Measurements from ENCODE around the gene HOXD10.

The HOXD10 gene

DNA sequence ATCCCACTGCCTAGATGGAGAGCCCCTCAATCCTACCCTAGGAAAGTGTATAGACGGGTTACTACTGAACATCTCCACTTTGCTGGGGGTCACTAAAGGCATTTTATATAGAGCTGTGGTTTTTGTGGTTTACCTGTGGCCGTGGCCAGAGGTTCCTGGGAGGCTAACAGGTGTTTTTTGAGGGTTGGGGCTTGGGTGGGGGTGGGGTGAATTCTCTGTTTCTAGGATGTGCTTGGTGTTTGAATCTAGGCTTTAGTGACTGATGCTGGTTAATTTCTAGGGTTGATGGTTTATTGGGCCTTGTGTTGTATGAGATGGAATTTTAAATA is 20.6 kb downstream of the HOXD10 start:
- no peak for FAIRE-seq

DNA sequence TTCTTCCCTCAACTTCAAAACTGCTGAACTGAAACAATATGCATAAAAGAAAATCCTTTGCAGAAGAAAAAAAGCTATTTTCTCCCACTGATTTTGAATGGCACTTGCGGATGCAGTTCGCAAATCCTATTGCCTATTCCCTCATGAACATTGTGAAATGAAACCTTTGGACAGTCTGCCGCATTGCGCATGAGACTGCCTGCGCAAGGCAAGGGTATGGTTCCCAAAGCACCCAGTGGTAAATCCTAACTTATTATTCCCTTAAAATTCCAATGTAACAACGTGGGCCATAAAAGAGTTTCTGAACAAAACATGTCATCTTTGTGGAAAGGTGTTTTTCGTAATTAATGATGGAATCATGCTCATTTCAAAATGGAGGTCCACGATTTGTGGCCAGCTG is 21.3 kb downstream of the HOXD10 start:
- FAIRE-seq, result no peak

DNA sequence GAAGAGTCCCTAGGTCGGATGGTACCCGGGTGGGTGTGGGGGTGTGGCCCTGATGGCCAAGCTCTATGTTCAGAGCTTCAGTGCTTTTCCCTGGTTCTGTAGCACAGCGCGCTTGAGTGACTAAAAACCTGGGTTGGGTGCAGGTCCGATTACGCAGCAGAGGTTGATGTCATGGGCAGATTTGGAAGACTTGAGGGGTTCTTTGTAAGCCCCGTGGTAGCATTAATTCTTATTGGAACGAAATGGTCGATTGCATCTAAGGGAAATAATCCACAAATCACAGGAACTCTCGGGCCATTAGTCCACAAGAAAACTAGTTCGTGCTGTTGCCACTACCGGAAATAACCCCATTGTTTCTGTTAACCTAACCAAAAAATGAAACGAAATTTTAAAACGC is 21.9 kb downstream of the HOXD10 start:
- FAIRE-seq, result no peak

DNA sequence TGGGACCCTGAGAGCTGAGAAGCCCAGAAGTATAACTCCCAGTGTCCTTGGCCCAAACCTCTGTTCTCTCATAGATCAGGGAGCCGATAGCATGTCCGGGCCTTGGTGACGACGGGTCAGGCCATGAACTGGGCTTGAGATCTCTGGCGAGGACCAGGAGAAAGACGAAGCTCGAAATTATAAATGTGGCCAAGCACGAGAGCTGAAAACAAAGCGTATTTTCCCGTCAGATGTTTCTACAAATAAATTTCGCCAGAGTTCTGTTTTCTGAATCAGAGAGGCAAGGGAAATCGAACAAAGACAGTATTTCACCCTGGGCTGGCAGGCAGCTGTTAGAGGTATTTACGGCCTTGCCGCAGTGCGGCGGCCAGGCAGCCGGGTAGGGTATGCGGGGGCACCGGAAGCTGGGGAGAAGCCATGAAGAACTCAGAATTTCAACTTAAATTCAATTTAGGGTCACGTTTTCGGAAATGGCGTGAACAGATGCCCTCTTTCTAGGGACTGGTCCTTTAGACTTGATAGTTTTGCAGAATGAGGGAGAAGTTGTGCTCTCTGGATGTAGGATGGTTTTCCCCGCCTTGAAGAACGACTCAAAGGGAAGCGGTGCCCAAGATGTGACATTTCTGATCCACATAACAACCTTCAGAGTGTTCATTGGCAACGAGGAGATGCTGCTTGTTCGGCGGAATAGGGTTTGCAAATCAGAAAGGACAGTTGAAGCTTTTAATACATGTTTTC is 22.5 kb downstream of the HOXD10 start:
- no peak for FAIRE-seq

GRCh38 chr2:176139661-176140512 is 23.3 kb downstream of the HOXD10 start:
- no peak for FAIRE-seq

DNA sequence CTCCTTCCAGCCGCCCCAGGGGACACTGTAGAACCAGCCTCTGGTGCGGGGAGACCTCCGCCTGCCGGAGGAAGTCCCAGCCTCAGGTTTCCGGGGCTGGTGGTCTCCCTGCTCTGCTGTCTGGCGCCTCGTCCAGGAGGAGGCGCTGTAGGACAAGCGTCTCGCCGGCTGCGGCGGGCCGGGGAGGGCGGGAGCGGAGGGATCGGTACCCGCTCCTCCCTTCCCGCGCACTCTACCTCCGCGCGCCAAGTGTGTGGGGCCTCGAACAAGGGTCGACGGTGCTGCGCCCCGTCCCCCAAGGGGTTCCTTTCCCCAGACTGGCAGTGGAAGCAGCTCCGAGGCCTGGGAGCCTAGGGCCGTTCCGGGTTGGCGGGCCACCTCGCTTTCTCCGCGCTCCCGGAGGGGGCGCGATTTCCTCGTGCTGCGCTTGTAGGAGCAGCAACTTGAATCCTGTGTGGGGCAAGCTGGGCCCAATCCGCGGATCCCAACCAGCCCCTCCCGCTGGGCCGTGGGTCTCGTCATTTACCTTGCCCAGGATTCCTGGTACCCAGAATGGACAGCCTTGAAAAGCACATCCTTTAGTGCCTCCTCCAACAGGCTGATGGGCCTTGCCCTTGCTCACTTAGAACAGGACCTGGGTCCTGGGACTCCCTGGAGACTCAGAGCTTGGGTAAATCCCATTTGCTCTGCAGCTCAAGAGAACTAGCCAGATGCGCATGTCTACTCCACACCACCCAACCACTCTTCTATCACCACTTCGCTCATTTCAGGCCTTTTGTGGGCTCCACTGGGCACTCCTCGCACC is 24.1 kb downstream of the HOXD10 start:
- no peak for FAIRE-seq

- no peak for FAIRE-seq
Measured at GRCh38 chr2:176142281-176142680, 25.7 kb downstream of the HOXD10 start.

DNA sequence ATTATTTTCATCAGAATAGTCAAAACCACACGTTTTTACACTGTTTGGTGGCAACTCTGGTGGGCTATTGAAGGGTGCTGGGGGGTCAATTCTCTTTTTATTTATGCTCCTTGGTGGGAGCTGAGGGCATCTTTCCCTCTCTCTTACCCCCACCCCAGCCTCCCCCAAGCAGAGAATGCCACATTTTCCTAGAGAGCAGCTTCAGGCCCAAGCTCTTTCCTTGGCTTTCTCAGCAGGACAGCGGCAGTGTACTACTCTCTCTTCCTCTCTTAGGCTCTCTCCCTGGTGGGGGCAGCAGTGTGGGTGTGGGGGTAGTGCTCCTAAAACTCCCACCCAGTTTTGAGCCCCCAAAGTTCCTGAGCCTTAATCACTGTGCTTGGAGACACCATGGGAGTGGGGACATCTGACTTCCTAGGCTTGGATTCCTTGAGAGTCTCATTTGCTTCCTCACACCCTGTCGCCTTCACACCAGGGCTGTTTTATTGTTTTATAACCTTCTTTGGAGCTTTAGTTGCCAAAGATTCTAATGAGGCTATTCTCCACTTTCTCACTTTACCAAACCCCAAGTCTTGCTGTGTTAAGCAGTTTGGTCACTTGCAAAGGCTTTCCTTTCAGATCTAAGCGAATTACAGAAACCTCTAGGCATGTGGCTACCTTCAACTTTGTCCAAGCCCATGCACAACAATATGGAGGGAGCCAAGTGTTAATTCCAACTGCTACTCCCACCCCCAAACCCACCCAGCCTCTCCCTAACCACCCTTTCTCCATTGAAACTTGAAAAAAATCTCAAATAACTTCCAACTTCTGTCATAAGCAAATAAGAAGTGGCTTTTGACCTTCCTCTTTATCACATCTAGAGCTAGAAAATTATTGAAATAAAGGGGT is 28.7 kb downstream of the HOXD10 start:
- FAIRE-seq, result no peak

DNA sequence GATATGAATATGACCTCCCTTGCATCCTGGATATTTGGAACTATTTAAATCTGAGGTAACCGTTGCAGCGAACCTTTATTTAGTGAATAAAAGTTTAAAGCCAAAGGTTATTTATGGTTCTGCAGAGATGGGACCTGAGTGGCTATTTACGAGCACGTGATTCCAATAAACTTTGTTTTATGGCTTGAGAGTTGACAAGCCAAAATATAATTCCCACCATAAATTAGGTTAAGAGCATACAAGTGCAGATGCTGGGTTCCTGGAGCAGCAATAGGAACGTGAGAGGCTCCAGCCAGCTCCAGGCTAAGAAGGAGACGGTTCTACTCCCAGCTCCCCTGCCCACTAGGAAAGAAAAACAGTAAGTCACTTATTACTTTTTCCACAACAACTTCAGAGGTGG is 29.5 kb downstream of the HOXD10 start:
- no peak for FAIRE-seq

- FAIRE-seq, result no peak
Measured at GRCh38 chr2:176146645-176147044, 30.1 kb downstream of the HOXD10 start.

DNA sequence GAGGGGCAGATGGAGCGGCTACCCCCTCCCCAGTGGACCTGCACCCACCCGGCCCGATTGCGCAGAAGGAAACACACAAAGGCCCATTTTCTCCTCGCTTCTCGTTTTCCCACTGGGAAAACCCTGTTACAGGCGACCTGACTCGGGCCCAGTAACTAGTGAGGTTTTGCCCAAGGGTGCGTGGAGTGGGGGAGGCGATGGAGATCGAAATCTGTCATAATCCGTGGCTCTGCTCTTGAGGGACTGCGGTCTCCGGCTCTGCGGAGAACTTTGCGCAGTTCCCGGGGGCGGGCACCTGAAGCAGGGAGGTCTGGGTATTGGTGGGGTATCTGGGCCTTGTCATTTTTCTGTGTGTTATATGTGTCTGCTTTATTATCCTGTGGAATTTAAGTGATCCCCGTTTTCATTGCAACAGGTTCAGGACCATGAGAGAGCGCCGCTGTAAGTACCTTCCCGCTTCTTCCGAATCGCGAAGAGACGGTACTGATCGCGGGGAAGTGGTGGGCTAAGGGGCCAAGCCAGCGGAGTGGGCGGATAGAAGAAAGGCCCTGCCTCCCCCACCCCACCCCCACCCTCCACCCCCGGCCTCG is 30.7 kb downstream of the HOXD10 start:
- FAIRE-seq, result no peak

GRCh38 chr2:176147800-176148496 is 31.4 kb downstream of the HOXD10 start:
- no peak for FAIRE-seq

- FAIRE-seq, result no peak
Measured at GRCh38 chr2:176148751-176149421, 32.3 kb downstream of the HOXD10 start.

DNA sequence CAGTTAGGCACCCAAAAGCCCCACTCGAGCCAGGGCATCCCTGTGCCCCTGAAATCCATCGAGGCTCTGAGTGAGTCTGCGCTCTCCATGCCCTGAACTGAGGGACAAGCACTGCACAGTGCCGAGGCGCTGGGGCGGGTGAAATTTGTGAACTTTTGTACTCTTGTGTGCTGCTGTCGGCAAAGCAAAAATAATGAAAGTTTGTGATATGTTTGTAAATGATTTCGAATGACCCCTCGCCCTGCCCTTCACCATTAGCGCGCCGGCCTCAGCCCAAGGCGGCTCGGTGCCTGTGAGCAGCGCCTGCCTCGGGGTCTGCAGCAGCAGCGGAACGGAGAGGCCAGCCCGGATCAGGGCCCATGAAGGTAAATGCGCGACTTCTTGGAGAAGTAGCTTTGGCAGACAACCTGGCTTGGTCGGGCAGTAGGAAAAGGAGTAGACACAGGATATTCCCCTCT is 32.9 kb downstream of the HOXD10 start:
- no peak for FAIRE-seq

DNA sequence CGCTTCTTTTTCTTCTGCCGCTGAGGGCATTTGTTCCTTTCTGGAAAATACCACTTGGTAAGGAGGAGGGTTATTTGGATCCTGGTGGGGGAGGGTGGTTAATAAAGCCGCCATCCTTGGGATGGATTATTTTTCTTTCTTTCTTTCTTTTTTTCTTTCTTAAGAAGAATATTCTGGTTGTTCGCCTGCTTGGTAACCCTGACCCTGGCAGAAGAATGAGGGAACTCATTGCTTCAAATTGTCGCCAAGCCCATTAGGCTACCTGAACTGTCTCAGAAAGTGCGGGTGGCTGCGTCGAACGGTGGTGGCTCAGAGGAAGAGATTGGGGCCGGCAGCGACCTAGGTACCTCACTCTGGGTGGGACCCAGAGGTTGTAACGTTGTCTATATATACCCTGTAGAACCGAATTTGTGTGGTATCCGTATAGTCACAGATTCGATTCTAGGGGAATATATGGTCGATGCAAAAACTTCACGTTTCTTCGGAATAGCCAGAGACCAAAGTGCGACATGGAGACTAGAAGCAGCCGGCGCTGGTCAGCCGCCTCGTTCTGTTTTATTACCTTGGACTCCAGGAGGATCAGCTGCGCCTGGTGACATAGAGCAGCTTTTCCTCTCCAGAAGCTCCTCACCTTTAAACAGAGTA is 33.5 kb downstream of the HOXD10 start:
- FAIRE-seq, result no peak

- no peak for FAIRE-seq
Measured at GRCh38 chr2:176150584-176151441, 34.2 kb downstream of the HOXD10 start.

DNA sequence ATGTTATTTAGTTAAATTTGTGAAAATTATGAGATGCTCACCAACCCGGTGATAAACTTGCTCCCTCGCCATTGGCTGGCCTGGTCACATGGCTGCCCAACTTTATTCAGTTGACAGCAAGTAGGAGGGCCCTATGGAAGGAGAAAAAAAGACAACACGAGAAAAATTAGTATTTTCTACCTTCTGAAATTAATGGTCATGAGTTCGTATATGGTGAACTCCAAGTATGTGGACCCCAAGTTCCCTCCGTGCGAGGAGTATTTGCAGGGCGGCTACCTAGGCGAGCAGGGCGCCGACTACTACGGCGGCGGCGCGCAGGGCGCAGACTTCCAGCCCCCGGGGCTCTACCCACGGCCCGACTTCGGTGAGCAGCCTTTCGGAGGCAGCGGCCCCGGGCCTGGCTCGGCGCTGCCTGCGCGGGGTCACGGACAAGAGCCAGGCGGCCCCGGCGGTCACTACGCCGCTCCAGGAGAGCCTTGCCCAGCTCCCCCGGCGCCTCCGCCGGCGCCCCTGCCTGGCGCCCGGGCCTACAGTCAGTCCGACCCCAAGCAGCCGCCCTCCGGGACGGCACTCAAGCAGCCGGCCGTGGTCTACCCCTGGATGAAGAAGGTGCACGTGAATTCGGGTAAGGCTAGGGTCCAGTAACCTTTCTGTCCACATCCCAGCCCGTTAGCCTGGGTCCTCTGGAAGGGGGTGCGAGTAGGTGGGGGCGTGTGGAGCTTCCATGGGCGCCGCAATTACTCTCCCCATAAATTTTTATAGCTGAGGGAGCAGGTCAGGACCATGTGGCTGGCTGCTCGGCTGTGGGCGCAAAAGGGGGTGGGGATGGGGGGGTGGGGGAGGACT is 35.1 kb downstream of the HOXD10 start, which contains the start of gene HOXD4:
TSS of gene HOXD4 (plus strand) at position 109 of the 846 bp plus-strand sequence. CDS start at position 193, 84 bp downstream.
- FAIRE-seq, result no peak
